ENCODE measurements around the gene ALPG.

DNA sequence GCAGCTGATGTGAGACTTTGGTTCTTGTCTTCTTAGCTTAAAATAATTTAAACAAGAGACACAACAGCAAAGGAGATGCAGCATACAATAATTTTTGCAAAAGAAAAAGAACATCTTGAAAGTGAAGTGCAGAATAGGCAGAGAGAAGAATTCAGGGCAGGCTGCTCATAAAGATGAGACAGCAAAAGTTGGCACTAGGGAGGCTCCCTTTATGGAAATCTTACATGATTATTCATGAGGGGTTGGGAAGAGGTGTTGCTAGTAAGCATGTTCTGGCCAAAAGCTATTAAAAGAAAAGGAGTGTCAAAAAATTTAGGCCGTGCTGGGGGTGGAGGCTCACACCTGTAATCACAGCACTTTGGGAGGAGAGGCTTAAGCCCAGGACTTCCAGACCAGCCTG is 32.3 kb upstream of the ALPG start:
- TF ChIP-seq, protein P1, sequence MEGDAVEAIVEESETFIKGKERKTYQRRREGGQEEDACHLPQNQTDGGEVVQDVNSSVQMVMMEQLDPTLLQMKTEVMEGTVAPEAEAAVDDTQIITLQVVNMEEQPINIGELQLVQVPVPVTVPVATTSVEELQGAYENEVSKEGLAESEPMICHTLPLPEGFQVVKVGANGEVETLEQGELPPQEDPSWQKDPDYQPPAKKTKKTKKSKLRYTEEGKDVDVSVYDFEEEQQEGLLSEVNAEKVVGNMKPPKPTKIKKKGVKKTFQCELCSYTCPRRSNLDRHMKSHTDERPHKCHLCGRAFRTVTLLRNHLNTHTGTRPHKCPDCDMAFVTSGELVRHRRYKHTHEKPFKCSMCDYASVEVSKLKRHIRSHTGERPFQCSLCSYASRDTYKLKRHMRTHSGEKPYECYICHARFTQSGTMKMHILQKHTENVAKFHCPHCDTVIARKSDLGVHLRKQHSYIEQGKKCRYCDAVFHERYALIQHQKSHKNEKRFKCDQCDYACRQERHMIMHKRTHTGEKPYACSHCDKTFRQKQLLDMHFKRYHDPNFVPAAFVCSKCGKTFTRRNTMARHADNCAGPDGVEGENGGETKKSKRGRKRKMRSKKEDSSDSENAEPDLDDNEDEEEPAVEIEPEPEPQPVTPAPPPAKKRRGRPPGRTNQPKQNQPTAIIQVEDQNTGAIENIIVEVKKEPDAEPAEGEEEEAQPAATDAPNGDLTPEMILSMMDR (IDR thresholded peaks at IDR 0.05 in 8 of 11, conservative IDR thresholded peaks at IDR 0.05 in 3 of 11): no peak
- no peak for TF ChIP-seq POLR2AphosphoS5 (IDR thresholded peaks at IDR 0.05)
